ENCODE results near the gene OSBPL9. TPM values are rescaled to one million over a fixed set of nuclear protein-coding genes. Genes with fewer than 3 reads are reported as not detected.
A peak's percentile ranks its signal among the peaks of the same experiment; 100 is the strongest.

OSBPL9 gene
- total RNA-seq, 4 donors from 2014 or later, result 65.8 to 206 (median 136) TPM

- Histone ChIP-seq H3K4me1 (peaks cover 5 to 11% of the 10 kb centered on the region in 2 donors), H3K36me3 (peaks cover 0 to 29% of the 10 kb centered on the region in 2 donors), H3K4me3 (no peak overlapping the region), H3K27me3 (no peaks in the 10 kb centered on the region), H3K9me3 (no peaks in the 10 kb centered on the region), H3K27ac (peak overlapping the region in 3 of 4 donors; percentile 9 to 35 (median 25))
- in situ Hi-C loops (cut with MboI; ENCODE audit: low sequenced_read_pairs in 4 of 4), result loop anchor here in 2 of 4 donors (25.0 kb wide), 1 partner anchor 117 kb away; no protein-coding TSS in a partner anchor
- no peak for ATAC-seq
- no peak for TF ChIP-seq CTCF (IDR thresholded peaks at IDR 0.05 in 4 of 5, conservative IDR thresholded peaks at IDR 0.05 in 1 of 5)
- no peak for TF ChIP-seq POLR2A (IDR thresholded peaks at IDR 0.05)
- DNase-seq, result no peak
- intact Hi-C loops (cut with DNase I; ENCODE audit: low total_unique reads), result no loop called here
These were observed 137.8 kb downstream of the OSBPL9 start for GRCh38 chr1:51754666-51755065.

- peak; percentile 54 to 76 for ATAC-seq
- intact Hi-C loops (cut with DNase I; ENCODE audit: low total_unique reads) (no loop called here), in situ Hi-C loops (cut with MboI; ENCODE audit: low sequenced_read_pairs in 4 of 4) (loop anchor here in 2 of 4 donors (25.0 kb wide), 1 partner anchor 118 kb away; no protein-coding TSS in a partner anchor)
- Histone ChIP-seq H3K27ac (peak overlapping the region in 3 of 4 donors; percentile 9 to 35 (median 25)), H3K27me3 (no peaks in the 10 kb centered on the region), H3K4me3 (no peak overlapping the region), H3K36me3 (peaks cover 0 to 29% of the 10 kb centered on the region in 2 donors), H3K9me3 (no peaks in the 10 kb centered on the region), H3K4me1 (peaks cover 5 to 11% of the 10 kb centered on the region in 2 donors)
- DNase-seq, result peak; percentile 23 to 46
- TF ChIP-seq CTCF (IDR thresholded peaks at IDR 0.05 in 4 of 5, conservative IDR thresholded peaks at IDR 0.05 in 1 of 5) (no peak), POLR2A (IDR thresholded peaks at IDR 0.05) (no peak)
These were observed 138.5 kb downstream of the OSBPL9 start for GRCh38 chr1:51755437-51755836.

- in situ Hi-C loops (cut with MboI; ENCODE audit: low sequenced_read_pairs in 4 of 4), result loop anchor here in 2 of 4 donors (25.0 kb wide), 1 partner anchor 119 kb away; no protein-coding TSS in a partner anchor
These were observed 139.4 kb downstream of the OSBPL9 start for GRCh38 chr1:51756290-51756689.

GRCh38 chr1:51758310-51758709 lies 141.4 kb downstream of the OSBPL9 start:
- peak overlapping the region in 1 of 4 donors; percentile 9 for H3K27ac ChIP-seq
- TF ChIP-seq POLR2A (IDR thresholded peaks at IDR 0.05), result no peak
- no peak for TF ChIP-seq CTCF (IDR thresholded peaks at IDR 0.05 in 4 of 5, conservative IDR thresholded peaks at IDR 0.05 in 1 of 5)
- H3K9me3 ChIP-seq, result no peaks in the 10 kb centered on the region
- ATAC-seq (no peak), DNase-seq (no peak)
- peaks cover 5 to 11% of the 10 kb centered on the region in 2 donors for H3K4me1 ChIP-seq
- H3K4me3 ChIP-seq, result no peak overlapping the region
- intact Hi-C loops (cut with DNase I; ENCODE audit: low total_unique reads), result no loop called here
- H3K36me3 ChIP-seq, result peaks cover 0 to 17% of the 10 kb centered on the region in 2 donors
- H3K27me3 ChIP-seq, result no peaks in the 10 kb centered on the region
- in situ Hi-C loops (cut with MboI; ENCODE audit: low sequenced_read_pairs in 4 of 4), result loop anchor here in 2 of 4 donors (25.0 kb wide), 1 partner anchor 121 kb away; no protein-coding TSS in a partner anchor

More at GRCh38 chr1:51756290-51756689, 139.4 kb downstream of the OSBPL9 start:
- Histone ChIP-seq H3K27ac (no peak overlapping the region), H3K27me3 (no peaks in the 10 kb centered on the region), H3K4me1 (peaks cover 5 to 11% of the 10 kb centered on the region in 2 donors), H3K36me3 (peaks cover 0 to 28% of the 10 kb centered on the region in 2 donors), H3K4me3 (no peak overlapping the region), H3K9me3 (no peaks in the 10 kb centered on the region)
- no peak for TF ChIP-seq CTCF (IDR thresholded peaks at IDR 0.05 in 4 of 5, conservative IDR thresholded peaks at IDR 0.05 in 1 of 5)
- no peak for TF ChIP-seq POLR2A (IDR thresholded peaks at IDR 0.05)
- ATAC-seq (no peak), DNase-seq (no peak)
- intact Hi-C loops (cut with DNase I; ENCODE audit: low total_unique reads), result no loop called here
